ENCODE data around the gene MOGAT1. TPM values are rescaled to one million over a fixed set of nuclear protein-coding genes. Genes with fewer than 3 reads are reported as not detected.

The MOGAT1 gene
- total and polyA plus RNA-seq, 2 of the 13 experiments (the other 11 are each of a cell fraction or from before 2014, with no cell fraction given), result 0.98 to 4.3 TPM

- TF ChIP-seq ZBTB46 (CRISPR knock-in tag; IDR thresholded peaks at IDR 0.05; ENCODE audit: borderline replicate concordance) (peak; percentile 58; the same call in 1 of the 2 replicates), MYC (CRISPR knock-in tag; IDR thresholded peaks at IDR 0.05; ENCODE audit: borderline replicate concordance) (peak; percentile 87), HOXA7 (CRISPR knock-in tag; IDR thresholded peaks at IDR 0.05) (no peak), EP300 (IDR thresholded peaks at IDR 0.05; ENCODE audit: low read depth in 2 of 2, low read length in 2 of 2) (peak in 1 of 2 experiments; percentile 5; a peak in 1 of 4 replicates), EP300 (CRISPR knock-in tag; IDR thresholded peaks at IDR 0.05; ENCODE audit: borderline replicate concordance) (0 out of 2 replicates have a peak, but pooled peaks have one; percentile 22), ZBTB25 (CRISPR knock-in tag; IDR thresholded peaks at IDR 0.05) (peak; percentile 1; the same call in 1 of the 2 replicates), ZNF644 (CRISPR knock-in tag; IDR thresholded peaks at IDR 0.05; ENCODE audit: low read depth) (no peak), ZNF597 (CRISPR knock-in tag; IDR thresholded peaks at IDR 0.05) (no peak), MED13 (CRISPR knock-in tag; IDR thresholded peaks at IDR 0.05) (peak; percentile 84), CHD2 (IDR thresholded peaks at IDR 0.05; ENCODE audit: low read depth, low read length) (0 out of 2 replicates have a peak, but pooled peaks have one; percentile 7), ZNF562 (CRISPR knock-in tag; IDR thresholded peaks at IDR 0.05; ENCODE audit: borderline replicate concordance) (peak; percentile 74; the same call in 1 of the 2 replicates), ZSCAN5A (CRISPR knock-in tag; IDR thresholded peaks at IDR 0.05; ENCODE audit: borderline replicate concordance) (peak; percentile 87), ZBTB49 (CRISPR knock-in tag; IDR thresholded peaks at IDR 0.05; ENCODE audit: borderline replicate concordance) (no peak)
These were observed at the start of gene MOGAT1 (continued) for GRCh38 chr2:222671259-222672067.

Data from HepG2 (cell line).